ENCODE measurements around the gene THBD. TPM values are rescaled to one million over a fixed set of nuclear protein-coding genes. Genes with fewer than 3 reads are reported as not detected.
"Not testable (repeated sequence)": the region's sequence is repeated elsewhere in the genome, so short reads cannot be mapped to it uniquely, and the experiment has no call there.

The THBD gene
- total and polyA plus RNA-seq, 2 experiments from 2014 or later: 50.1 to 79.6 TPM

GRCh38 chr20:23029324-23029723, 20.1 kb downstream of the THBD start:
- no peak overlapping the region for H3K4me3 ChIP-seq
- DNase-seq (ENCODE audit: low spot score): no peak
- H3K9me3 ChIP-seq (ENCODE audit: low read depth): no peaks in the 10 kb centered on the region
- no peak overlapping the region for H3K27ac ChIP-seq
- no peak overlapping the region for H3K4me2 ChIP-seq
- H3K9me2 ChIP-seq (replicated peaks; ENCODE audit: insufficient read depth): no peaks in the 10 kb centered on the region
- no peak overlapping the region for H2AFZ ChIP-seq
- no peaks in the 10 kb centered on the region for H3K36me3 ChIP-seq (replicated peaks; ENCODE audit: insufficient read depth, low read depth)
- H3K4me1 ChIP-seq (ENCODE audit: insufficient read depth): peaks cover 5% of the 10 kb centered on the region
- WGBS (ENCODE audit: low lambda C conversion rate, missing lambda C conversion rate): 86% methylated on average over 4 of the region's 4 CpGs
- no peaks in the 10 kb centered on the region for H3K79me2 ChIP-seq
- H3K27me3 ChIP-seq: peaks cover 9% of the 10 kb centered on the region
- TF ChIP-seq EZH2phosphoT487 (IDR thresholded peaks at IDR 0.05; ENCODE audit: low read depth, severe bottlenecking, unreplicated experiment) (no peak), EZH2 (IDR thresholded peaks at IDR 0.05; ENCODE audit: borderline replicate concordance) (no peak), CTCF (IDR thresholded peaks at IDR 0.05; ENCODE audit: poor library complexity) (no peak)
- H4K20me1 ChIP-seq (ENCODE audit: insufficient read depth, poor library complexity, severe bottlenecking): no peaks in the 10 kb centered on the region

- no peak overlapping the region for H3K4me2 ChIP-seq
- no peak overlapping the region for H3K4me3 ChIP-seq
- no peaks in the 10 kb centered on the region for H4K20me1 ChIP-seq (ENCODE audit: insufficient read depth, poor library complexity, severe bottlenecking)
- H2AFZ ChIP-seq: no peak overlapping the region
- no peaks in the 10 kb centered on the region for H3K9me3 ChIP-seq (ENCODE audit: low read depth)
- 70% methylated on average over 3 of the region's 3 CpGs for WGBS (ENCODE audit: low lambda C conversion rate, missing lambda C conversion rate)
- H3K79me2 ChIP-seq: no peaks in the 10 kb centered on the region
- DNase-seq (ENCODE audit: low spot score): no peak
- H3K9me2 ChIP-seq (replicated peaks; ENCODE audit: insufficient read depth): no peaks in the 10 kb centered on the region
- no peaks in the 10 kb centered on the region for H3K27me3 ChIP-seq
- no peaks in the 10 kb centered on the region for H3K36me3 ChIP-seq (replicated peaks; ENCODE audit: insufficient read depth, low read depth)
- peaks cover 12% of the 10 kb centered on the region for H3K4me1 ChIP-seq (ENCODE audit: insufficient read depth)
- TF ChIP-seq EZH2 (IDR thresholded peaks at IDR 0.05; ENCODE audit: borderline replicate concordance): no peak
- no peak for TF ChIP-seq EZH2phosphoT487 (IDR thresholded peaks at IDR 0.05; ENCODE audit: low read depth, severe bottlenecking, unreplicated experiment)
- TF ChIP-seq CTCF (IDR thresholded peaks at IDR 0.05; ENCODE audit: poor library complexity): no peak
- H3K27ac ChIP-seq: no peak overlapping the region
Observed at GRCh38 chr20:23028392-23028791, 21.1 kb downstream of the THBD start.

- no peaks in the 10 kb centered on the region for H4K20me1 ChIP-seq (ENCODE audit: insufficient read depth, poor library complexity, severe bottlenecking)
- TF ChIP-seq CTCF (IDR thresholded peaks at IDR 0.05; ENCODE audit: poor library complexity) (no peak), EZH2 (IDR thresholded peaks at IDR 0.05; ENCODE audit: borderline replicate concordance) (no peak), EZH2phosphoT487 (IDR thresholded peaks at IDR 0.05; ENCODE audit: low read depth, severe bottlenecking, unreplicated experiment) (no peak)
- no peak overlapping the region for H3K4me3 ChIP-seq
- no peak overlapping the region for H3K27ac ChIP-seq
- DNase-seq (ENCODE audit: low spot score): no peak
- no peaks in the 10 kb centered on the region for H3K79me2 ChIP-seq
- no peaks in the 10 kb centered on the region for H3K36me3 ChIP-seq (replicated peaks; ENCODE audit: insufficient read depth, low read depth)
- H3K4me2 ChIP-seq: no peak overlapping the region
- no peak overlapping the region for H2AFZ ChIP-seq
- H3K4me1 ChIP-seq (ENCODE audit: insufficient read depth): peaks cover 12% of the 10 kb centered on the region
- no peaks in the 10 kb centered on the region for H3K27me3 ChIP-seq
- whole genome bisulfite sequencing (ENCODE audit: low lambda C conversion rate, missing lambda C conversion rate): 95% methylated on average over 1 of the region's 1 CpG
- H3K9me2 ChIP-seq (replicated peaks; ENCODE audit: insufficient read depth): no peaks in the 10 kb centered on the region
- H3K9me3 ChIP-seq (ENCODE audit: low read depth): no peaks in the 10 kb centered on the region
Observed at GRCh38 chr20:23027721-23028120, 21.8 kb downstream of the THBD start.

GRCh38 chr20:23025503-23025902, 24.0 kb downstream of the THBD start:
- peak overlapping the region; percentile 81 for H3K27ac ChIP-seq
- 80% methylated on average over 14 of the region's 14 CpGs for WGBS (ENCODE audit: low lambda C conversion rate, missing lambda C conversion rate)

More at GRCh38 chr20:23025503-23025902, 24.0 kb downstream of the THBD start:
- H4K20me1 ChIP-seq (ENCODE audit: insufficient read depth, poor library complexity, severe bottlenecking); DNase-seq (ENCODE audit: low spot score); H3K4me3 ChIP-seq; H3K4me2 ChIP-seq; H3K9me2 ChIP-seq (replicated peaks; ENCODE audit: insufficient read depth); H3K27me3 ChIP-seq; H3K79me2 ChIP-seq; H3K4me1 ChIP-seq (ENCODE audit: insufficient read depth); H3K36me3 ChIP-seq (replicated peaks; ENCODE audit: insufficient read depth, low read depth); H2AFZ ChIP-seq; H3K9me3 ChIP-seq (ENCODE audit: low read depth): not testable (repeated sequence)
